Measurements from ENCODE around the gene SLBP. TPM values are rescaled to one million over a fixed set of nuclear protein-coding genes. Genes with fewer than 3 reads are reported as not detected.
"Not testable (repeated sequence)": the region's sequence is repeated elsewhere in the genome, so short reads cannot be mapped to it uniquely, and the experiment has no call there.

SLBP gene
- polyA plus RNA-seq, 3 donors: 39.6 to 63.7 (median 59.1) TPM

GRCh38 chr4:1674682-1675081, 37.4 kb downstream of the SLBP start:
- Histone ChIP-seq H3K27me3 (ENCODE audit: control insufficient read depth in 2 of 2, insufficient read depth in 2 of 2, low read length in 2 of 2) (no peaks in the 10 kb centered on the region), H3K27ac (ENCODE audit: low read depth in 1 of 2, low read length in 2 of 2) (no peak overlapping the region), H3K4me3 (replicated peaks in 1 of 3; ENCODE audit: low read depth in 2 of 3, low read length in 3 of 3) (no peak overlapping the region), H3K4me1 (ENCODE audit: control insufficient read depth in 1 of 2, insufficient read depth in 2 of 2, low read length in 2 of 2) (peaks cover 4 to 7% of the 10 kb centered on the region in 2 donors), H3K9ac (ENCODE audit: insufficient read depth, low read length, poor library complexity, severe bottlenecking) (no peak overlapping the region), H3K79me2 (ENCODE audit: insufficient read depth, low read length) (no peaks in the 10 kb centered on the region), H4K20me1 (ENCODE audit: insufficient read depth, low read length) (no peaks in the 10 kb centered on the region), H3K4me2 (replicated peaks; ENCODE audit: extremely low read depth, low read length, poor library complexity, severe bottlenecking) (no peak overlapping the region), H3K9me3 (replicated peaks in 1 of 2; ENCODE audit: control insufficient read depth in 1 of 2, insufficient read depth in 1 of 2, low read length in 2 of 2) (no peaks in the 10 kb centered on the region), H2AFZ (ENCODE audit: insufficient read depth, low read depth, low read length, poor library complexity, severe bottlenecking) (no peak overlapping the region), H3K36me3 (replicated peaks in 1 of 2; ENCODE audit: control insufficient read depth in 1 of 2, insufficient read depth in 2 of 2, low read length in 2 of 2) (no peaks in the 10 kb centered on the region)
- no peaks in the 10 kb centered on the region for H3K36me3 Mint-ChIP-seq
- peaks cover 0 to 1% (median 0%) of the 10 kb centered on the region in 7 donors for H3K9me3 Mint-ChIP-seq
- no peak overlapping the region for H3K4me3 Mint-ChIP-seq
- peaks cover 0 to 4% (median 4%) of the 10 kb centered on the region in 3 donors for H3K27me3 Mint-ChIP-seq (ENCODE audit: low read depth in 3 of 3)
- intact Hi-C loops (cut with micrococcal nuclease): no loop called here
- WGBS (ENCODE audit: insufficient coverage): 50% methylated on average over 2 of the region's 9 CpGs
- TF ChIP-seq CTCF (IDR thresholded peaks at IDR 0.05): no peak
- no peak overlapping the region for H3K27ac Mint-ChIP-seq
- no peak for DNase-seq
- peaks cover 11% of the 10 kb centered on the region for H3K4me1 Mint-ChIP-seq

- Mint-ChIP-seq H3K27ac (no peak overlapping the region), H3K4me1 (peaks cover 11% of the 10 kb centered on the region), H3K36me3 (no peaks in the 10 kb centered on the region), H3K27me3 (ENCODE audit: low read depth in 3 of 3) (peaks cover 0 to 4% (median 4%) of the 10 kb centered on the region in 3 donors), H3K4me3 (no peak overlapping the region), H3K9me3 (peaks cover 0 to 1% (median 0%) of the 10 kb centered on the region in 7 donors)
- Histone ChIP-seq H3K4me1 (ENCODE audit: control insufficient read depth in 1 of 2, insufficient read depth in 2 of 2, low read length in 2 of 2) (peaks cover 4 to 7% of the 10 kb centered on the region in 2 donors), H3K36me3 (replicated peaks in 1 of 2; ENCODE audit: control insufficient read depth in 1 of 2, insufficient read depth in 2 of 2, low read length in 2 of 2) (no peaks in the 10 kb centered on the region), H3K9ac (ENCODE audit: insufficient read depth, low read length, poor library complexity, severe bottlenecking) (no peak overlapping the region), H3K27ac (ENCODE audit: low read depth in 1 of 2, low read length in 2 of 2) (no peak overlapping the region), H3K9me3 (replicated peaks in 1 of 2; ENCODE audit: control insufficient read depth in 1 of 2, insufficient read depth in 1 of 2, low read length in 2 of 2) (no peaks in the 10 kb centered on the region), H3K4me2 (replicated peaks; ENCODE audit: extremely low read depth, low read length, poor library complexity, severe bottlenecking) (no peak overlapping the region), H3K4me3 (replicated peaks in 1 of 3; ENCODE audit: low read depth in 2 of 3, low read length in 3 of 3) (no peak overlapping the region), H3K79me2 (ENCODE audit: insufficient read depth, low read length) (no peaks in the 10 kb centered on the region), H3K27me3 (ENCODE audit: control insufficient read depth in 2 of 2, insufficient read depth in 2 of 2, low read length in 2 of 2) (no peaks in the 10 kb centered on the region), H4K20me1 (ENCODE audit: insufficient read depth, low read length) (no peaks in the 10 kb centered on the region), H2AFZ (ENCODE audit: insufficient read depth, low read depth, low read length, poor library complexity, severe bottlenecking) (no peak overlapping the region)
- 92% methylated on average over 16 of the region's 20 CpGs for WGBS (ENCODE audit: insufficient coverage)
- no peak for TF ChIP-seq CTCF (IDR thresholded peaks at IDR 0.05)
- intact Hi-C loops (cut with micrococcal nuclease): no loop called here
- no peak for DNase-seq
Measured at GRCh38 chr4:1673671-1674070, 38.4 kb downstream of the SLBP start.

- H4K20me1 ChIP-seq (ENCODE audit: insufficient read depth, low read length); H3K9me3 Mint-ChIP-seq; H3K79me2 ChIP-seq (ENCODE audit: insufficient read depth, low read length); DNase-seq; H3K36me3 ChIP-seq (replicated peaks in 1 of 2; ENCODE audit: control insufficient read depth in 1 of 2, insufficient read depth in 2 of 2, low read length in 2 of 2); H3K4me3 Mint-ChIP-seq; intact Hi-C loops (cut with micrococcal nuclease); H3K36me3 Mint-ChIP-seq; H2AFZ ChIP-seq (ENCODE audit: insufficient read depth, low read depth, low read length, poor library complexity, severe bottlenecking); H3K27me3 ChIP-seq (ENCODE audit: control insufficient read depth in 2 of 2, insufficient read depth in 2 of 2, low read length in 2 of 2); H3K27ac Mint-ChIP-seq; H3K4me1 Mint-ChIP-seq; H3K4me1 ChIP-seq (ENCODE audit: control insufficient read depth in 1 of 2, insufficient read depth in 2 of 2, low read length in 2 of 2); H3K27me3 Mint-ChIP-seq (ENCODE audit: low read depth in 3 of 3); H3K27ac ChIP-seq (ENCODE audit: low read depth in 1 of 2, low read length in 2 of 2); H3K4me3 ChIP-seq (replicated peaks in 1 of 3; ENCODE audit: low read depth in 2 of 3, low read length in 3 of 3); H3K4me2 ChIP-seq (replicated peaks; ENCODE audit: extremely low read depth, low read length, poor library complexity, severe bottlenecking); H3K9ac ChIP-seq (ENCODE audit: insufficient read depth, low read length, poor library complexity, severe bottlenecking); H3K9me3 ChIP-seq (replicated peaks in 1 of 2; ENCODE audit: control insufficient read depth in 1 of 2, insufficient read depth in 1 of 2, low read length in 2 of 2): not testable (repeated sequence)
- 90% methylated on average over 15 of the region's 20 CpGs for WGBS (ENCODE audit: insufficient coverage)
Measured at GRCh38 chr4:1671011-1671410, 41.1 kb downstream of the SLBP start.
